Regular cardiac myocyte (primary cell): ENCODE measurements around the gene CAPZA3. TPM values are rescaled to one million over a fixed set of nuclear protein-coding genes. Genes with fewer than 3 reads are reported as not detected.

Source experiments
- total RNA-seq: library from RNA; depleted of rRNA; stranded (reverse); fragments of >200 nt; gene quantifications from 2 replicates; pipeline ENCODE4 v1.2.3, GENCODE V29; 2014

CAPZA3 gene, protein sequence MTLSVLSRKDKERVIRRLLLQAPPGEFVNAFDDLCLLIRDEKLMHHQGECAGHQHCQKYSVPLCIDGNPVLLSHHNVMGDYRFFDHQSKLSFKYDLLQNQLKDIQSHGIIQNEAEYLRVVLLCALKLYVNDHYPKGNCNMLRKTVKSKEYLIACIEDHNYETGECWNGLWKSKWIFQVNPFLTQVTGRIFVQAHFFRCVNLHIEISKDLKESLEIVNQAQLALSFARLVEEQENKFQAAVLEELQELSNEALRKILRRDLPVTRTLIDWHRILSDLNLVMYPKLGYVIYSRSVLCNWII
- not detected in 2 replicates for total RNA-seq

DNA sequence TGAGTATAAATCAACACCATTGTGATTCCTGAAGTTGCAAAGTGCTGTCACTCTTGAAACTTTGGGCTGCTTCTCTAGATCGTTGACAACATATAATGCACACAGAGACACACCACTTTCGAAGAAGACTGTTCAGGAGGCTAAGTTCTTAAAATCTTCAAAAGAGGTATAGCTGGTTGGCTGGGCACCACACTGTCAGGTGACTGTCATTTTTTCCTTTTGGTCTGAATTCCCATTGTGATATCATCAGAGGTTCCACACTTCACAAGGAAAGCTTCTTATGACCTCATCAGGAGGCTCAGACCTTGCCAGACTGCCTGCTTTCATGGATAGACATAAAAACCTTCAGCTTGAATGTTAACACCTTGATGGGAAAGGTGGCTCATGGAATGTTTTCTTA lies at the start of gene CAPZA3, which contains the start of gene PLCZ1:
Gene CAPZA3 (plus strand): TSS at position 301 of the 400 bp plus-strand sequence. CDS start 150 bp downstream, outside the sequence.
Gene PLCZ1 (minus strand): TSS at position 194 of the 400 bp plus-strand sequence. CDS start 641 bp downstream, outside the sequence.

Other genes starting within 250 kb of the CAPZA3 start
- gene PLCZ1, start 107 bp upstream of the CAPZA3 start, total RNA-seq, result not detected in 2 replicates